GM11168 (cell line): ENCODE results near the gene TGOLN2.
"Not testable (repeated sequence)": the region's sequence is repeated elsewhere in the genome, so short reads cannot be mapped to it uniquely, and the experiment has no call there.

ENCODE experiments used
- in situ Hi-C: fragments of 300-500 bp; cut with MboI; formaldehyde crosslinking; loops from one replicate; pipeline ENCODE4 v1.12.0; 2022; ENCODE audit warnings: low sequenced_read_pairs; ENCODE audit not compliant: unreplicated experiment

TGOLN2 gene

DNA sequence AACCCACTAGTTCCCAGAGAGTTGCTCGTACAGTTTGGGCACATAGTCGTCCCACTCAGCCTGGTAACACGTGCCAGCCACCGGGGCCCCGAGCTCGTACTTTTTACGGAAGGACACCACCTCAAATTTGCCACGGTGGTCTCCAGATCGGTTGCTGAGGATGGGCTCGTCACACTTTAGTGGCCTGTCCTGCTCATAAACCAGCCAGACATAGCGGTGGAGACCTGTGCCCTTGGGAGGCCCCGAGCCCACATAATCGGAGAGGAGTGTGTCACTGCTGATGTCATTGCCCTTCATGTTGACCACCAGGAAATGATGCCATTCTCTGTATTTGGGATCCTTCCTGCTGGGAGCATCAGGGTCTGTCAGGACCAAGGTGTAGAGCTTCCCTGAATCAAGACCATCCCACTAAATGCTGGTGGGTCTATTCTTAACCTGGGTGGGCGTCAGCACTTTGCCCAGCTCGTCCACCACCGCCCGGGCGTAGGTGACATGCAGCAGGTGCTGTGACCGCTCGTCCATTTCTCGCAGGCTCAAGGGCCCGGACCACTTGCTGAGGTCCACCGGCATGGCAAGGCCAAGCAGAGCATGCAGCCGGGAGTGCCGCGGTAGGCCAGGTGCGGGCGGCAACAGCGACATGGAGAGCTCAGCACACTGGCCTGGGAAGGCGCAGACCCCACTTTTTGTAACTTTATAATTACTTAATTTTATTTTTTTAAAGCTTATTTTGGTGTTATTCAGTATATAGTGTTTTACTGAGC lies 13.7 kb upstream of the TGOLN2 start:
- in situ Hi-C loops: no loop called here

DNA sequence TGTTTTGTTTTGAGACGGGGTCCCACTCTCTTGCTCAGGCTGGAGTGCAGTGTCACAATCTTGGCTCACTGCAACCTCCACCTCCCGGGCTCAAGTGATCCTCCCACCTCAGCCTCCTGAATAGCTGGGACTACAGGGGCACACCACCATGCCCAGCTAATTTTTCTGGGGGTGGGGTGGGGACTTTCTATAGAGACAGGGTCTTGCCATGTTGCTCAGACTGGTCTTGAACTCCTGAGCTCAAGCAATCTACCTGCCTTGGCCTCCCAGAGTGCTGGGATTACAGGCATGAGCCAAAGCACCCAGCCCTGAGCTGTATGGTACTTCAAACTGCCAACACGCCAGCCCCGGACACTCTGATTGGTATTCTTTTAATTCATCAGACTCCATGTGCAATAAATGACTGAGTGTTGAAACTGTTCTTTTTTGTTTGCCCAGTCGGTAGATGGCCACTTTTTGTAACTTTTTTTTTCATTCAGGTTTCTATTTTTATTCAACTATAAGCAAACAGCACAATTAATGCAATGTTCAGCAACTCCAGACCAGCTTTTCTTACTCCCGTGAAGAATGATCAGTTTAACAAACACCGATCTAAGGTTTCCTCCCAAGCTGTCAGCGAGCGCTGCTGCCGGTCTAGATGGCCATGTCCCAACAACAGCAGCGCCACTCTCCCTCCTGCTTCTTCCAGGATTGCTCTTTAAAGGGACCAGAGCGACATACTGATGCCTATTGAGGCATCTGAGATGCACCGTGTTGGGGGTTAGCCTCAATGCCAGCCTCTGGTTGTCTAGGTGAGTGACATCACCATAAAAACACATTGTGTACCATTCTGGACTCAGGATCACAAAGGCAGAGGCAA lies 12.5 kb upstream of the TGOLN2 start:
- in situ Hi-C loops: no loop called here

DNA sequence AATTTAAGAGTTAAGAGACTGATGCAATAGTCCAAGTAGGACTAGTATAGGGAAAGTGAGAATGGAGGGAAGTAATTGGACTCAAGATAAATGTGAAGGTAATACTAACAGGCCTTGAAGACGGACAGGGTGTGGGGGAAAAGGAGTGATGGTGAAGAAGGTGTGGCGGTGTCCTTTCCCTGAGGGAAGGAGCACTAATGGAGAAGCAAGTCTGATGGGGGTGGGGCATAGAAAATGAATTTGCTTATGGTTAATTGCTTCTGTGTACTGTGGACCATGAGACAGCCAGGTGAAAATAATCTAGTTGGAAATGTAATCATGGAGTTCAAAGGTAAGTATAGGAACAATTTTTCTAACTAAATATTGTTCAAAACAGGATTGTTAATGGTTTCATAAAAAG lies 7.1 kb upstream of the TGOLN2 start:
- in situ Hi-C loops: no loop called here

DNA sequence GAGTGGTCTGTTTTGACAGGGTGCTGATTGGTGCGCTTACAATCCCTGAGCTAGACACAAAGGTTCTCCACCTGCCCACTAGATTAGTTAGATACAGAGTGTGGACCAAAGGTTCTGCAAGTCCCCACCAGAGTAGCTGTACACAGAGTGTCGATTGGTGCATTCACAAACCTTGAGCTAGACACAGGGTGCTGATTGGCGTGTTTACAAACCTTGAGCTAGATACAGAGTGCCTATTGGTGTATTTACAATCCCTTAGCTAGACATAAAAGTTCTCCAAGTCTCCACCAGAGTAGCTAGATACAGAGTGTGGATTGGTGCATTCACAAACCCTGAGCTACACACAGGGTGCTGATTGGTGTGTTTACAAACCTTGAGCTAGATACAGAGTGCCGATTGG lies 6.1 kb upstream of the TGOLN2 start:
- in situ Hi-C loops: not testable (repeated sequence)

DNA sequence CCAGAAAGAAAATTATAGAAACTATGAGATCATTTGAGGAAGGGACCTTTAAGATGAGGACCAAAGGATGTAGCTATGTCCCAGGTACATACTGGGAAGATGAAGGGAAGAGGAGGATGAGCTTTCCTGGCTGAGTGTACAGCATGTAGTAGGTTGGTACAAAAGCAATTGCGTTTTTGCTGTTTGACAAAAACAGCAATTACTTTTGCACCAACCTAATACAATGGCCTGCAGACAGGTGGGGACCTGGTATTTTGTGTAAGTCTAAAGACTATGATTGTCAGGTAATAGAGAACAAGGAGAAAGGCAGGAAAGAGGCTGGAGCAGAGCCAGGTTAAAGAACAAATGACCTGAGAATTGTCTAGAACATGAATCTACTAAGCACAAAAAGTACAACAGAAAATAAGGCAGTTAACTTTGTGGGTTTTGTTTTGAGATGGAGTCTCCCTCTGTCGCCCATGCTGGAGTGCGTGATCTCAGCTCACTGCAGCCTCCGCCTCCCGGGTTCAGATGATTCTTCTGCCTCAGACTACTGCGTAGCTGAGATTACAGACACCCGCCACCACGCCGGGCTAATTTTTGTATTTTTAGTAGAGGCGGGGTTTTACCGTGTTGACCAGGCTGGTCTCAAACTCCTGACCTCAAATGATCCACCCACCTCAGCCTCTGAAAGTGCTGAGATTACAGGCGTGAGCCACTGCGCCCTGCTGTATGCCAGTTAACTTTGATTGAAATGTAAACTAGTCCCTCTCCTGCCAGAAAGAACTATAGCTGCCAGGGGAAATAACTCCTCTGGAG lies 3.2 kb upstream of the TGOLN2 start:
- in situ Hi-C loops: no loop called here

DNA sequence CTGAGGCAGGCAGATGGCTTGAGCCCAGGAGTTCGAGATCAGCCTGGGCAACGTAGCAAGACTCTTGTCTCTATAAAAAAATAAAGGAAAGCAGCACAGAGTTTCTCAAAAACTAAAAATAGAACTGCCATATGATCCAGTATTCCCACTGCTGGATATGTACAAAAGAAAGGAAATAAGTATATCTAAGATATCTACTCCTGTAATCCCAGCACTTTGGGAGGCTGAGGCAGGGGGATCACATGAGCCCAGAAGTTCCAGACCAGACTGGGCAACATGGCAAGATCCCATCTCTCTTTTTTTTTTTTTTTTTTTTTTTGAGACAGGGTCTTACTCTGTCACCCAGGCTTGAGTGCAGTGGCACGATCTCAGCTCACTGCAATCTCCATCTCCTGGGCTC lies 1.9 kb upstream of the TGOLN2 start:
- in situ Hi-C loops: not testable (repeated sequence)

DNA sequence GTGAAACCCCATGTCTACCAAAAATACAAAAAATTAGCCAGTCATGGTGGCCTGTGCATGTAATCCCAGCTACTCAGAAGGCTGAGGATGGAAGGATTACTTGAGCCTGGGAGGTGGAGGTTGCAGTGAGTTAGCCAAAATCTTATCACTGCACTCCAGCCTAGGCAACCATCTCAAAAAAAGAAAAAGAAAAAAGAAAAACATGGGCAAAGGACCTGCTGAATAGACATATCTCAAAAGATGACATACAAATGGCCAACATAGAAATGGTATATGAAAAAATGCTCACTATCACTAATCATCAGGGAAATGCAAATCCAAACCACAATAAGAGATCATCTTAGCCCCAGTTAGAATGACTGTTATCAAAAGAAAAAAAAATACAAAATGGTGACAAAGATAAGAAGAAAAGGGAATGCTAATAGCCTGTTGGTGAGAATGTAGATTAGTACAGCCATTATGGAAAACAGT lies 1.4 kb upstream of the TGOLN2 start:
- in situ Hi-C loops: no loop called here

DNA sequence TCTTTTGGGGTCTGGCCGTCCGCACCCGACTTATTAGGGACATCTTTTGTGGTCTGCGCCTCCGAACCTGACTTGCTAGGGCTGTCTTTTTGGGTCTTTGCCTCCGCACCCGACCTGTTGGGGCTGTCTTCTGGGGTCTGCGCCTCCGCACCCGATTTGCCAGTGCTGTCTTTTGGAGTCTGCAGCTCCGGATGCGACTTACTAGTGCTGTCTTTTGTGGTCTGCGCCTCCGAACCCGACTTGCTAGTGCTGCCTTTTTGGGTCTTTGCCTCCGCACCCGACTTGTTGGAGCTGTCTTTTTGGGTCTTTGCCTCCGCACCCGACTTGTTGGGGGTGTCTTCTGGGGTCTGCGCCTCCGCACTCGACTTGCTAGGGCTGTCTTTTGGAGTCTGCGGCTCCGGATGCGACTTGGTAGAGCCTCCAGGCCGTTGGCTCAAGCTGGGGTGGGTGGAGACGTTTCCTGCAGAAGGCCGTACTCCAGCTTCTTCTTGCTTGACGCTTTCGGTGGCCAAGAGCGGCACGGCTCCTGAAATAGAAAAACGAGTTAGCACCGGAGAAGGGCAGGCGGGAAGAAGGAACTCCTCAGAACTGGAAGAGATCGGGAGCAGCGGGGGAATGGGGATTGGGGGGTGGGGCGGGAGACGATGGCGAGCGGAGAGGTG lies 498 bp downstream of the TGOLN2 start:
- in situ Hi-C loops: no loop called here

DNA sequence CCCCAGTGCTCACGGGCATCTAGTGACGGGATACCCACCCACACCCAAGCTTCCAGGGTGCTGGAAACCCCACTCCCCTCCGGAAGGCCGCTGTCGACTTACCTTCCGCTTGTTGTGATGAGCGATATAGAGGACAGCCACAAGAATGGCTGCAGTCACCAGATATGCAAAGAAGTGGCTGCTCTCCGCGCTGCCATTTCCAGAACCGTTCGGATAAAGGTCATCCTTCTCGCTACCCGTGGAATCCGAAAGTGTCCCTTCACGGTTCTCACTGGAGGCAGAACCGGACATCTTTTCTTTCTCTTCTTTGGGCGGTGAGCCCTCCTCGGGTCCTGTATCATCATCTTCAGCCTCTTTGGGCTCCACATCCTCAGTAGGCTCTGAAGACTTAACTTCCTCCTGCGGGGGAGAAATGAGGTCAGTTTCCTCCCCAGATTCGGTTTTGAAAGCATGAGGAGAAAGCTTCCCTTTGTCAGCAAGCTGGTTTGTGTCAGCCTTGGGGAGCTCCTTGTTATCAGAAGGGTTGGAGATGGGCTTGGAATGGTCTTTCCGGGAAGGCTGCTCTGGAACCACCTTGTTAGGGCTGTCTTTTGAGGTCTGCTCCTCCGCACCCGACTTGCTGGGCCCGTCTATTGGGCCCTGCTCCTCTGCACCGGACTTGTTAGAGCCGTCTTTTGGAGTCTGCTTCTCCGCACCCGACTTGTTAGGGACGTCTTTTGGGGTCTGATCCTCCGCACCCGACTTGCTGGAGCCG lies 1.2 kb downstream of the TGOLN2 start:
- in situ Hi-C loops: no loop called here

DNA sequence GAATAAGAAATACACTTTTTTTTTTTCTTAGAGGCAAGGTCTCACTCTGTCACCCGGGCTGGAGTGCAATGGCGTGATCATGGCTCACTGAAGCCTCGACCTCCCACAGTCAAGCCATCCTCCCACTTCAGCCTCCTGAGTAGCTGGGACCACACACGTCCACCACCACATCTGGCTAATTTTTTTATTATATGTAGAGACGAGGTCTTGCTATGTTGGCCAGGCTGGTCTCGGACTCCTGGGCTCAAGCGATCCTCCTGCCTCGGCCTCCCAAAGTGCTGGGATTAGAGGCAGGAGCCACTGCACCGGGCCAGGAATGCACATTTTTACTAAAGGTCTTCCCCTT lies 2.4 kb downstream of the TGOLN2 start:
- in situ Hi-C loops: no loop called here

DNA sequence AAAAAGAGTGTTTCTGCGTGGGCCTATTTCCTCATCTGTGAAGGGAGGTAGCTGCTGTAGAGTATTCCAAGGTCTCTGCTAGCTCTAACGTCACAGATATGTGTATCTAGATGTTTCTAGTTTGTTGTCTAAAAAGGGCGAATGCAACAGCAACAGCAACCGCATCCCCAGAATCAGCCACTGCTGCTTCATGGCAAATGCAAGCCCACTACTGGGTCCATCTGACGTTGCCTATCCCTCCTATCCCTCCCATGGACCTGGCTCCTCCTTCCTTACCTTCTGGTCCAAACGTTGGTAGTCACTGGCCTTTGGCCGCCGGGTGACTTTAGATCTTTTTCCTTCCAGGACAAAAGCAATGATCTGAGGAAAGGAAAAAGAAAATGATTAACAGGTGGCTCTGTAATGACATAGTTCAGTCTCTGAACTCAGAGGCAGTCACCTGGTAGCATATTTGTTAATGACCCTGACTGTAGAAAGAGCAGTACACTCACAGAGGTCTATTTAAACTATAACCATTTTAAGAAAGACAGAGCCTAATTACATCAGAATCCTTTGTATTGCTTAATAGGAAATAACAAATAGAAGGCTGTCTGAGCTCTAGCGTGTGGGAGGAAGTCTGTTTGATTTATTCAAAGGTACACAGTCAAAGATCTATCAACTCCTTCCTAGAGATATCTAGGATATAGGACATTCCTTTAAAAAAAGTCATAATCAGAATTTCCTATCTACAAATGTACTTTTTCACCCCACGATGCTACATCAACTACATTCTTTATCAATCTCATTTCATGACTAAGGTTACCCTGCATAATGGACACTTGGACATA lies 2.9 kb downstream of the TGOLN2 start:
- in situ Hi-C loops: no loop called here

DNA sequence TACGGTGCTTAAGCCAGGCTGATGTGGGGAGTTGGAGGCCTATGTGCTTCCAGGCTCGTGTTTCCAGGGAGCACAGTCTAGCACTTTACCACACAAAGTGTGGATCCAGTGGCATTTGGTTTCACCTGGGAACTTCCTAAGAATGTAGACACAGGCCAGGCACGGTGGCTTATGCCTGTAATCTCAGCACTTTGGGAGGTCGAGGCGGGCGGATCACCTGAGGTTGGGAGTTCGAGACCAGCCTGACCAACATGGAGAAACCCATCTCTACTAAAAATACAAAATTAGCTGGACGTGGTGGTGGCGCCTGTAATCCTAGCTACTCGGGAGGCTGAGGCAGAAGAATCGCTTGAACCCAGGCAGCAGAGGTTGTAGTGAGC lies 3.8 kb downstream of the TGOLN2 start:
- in situ Hi-C loops: not testable (repeated sequence)

DNA sequence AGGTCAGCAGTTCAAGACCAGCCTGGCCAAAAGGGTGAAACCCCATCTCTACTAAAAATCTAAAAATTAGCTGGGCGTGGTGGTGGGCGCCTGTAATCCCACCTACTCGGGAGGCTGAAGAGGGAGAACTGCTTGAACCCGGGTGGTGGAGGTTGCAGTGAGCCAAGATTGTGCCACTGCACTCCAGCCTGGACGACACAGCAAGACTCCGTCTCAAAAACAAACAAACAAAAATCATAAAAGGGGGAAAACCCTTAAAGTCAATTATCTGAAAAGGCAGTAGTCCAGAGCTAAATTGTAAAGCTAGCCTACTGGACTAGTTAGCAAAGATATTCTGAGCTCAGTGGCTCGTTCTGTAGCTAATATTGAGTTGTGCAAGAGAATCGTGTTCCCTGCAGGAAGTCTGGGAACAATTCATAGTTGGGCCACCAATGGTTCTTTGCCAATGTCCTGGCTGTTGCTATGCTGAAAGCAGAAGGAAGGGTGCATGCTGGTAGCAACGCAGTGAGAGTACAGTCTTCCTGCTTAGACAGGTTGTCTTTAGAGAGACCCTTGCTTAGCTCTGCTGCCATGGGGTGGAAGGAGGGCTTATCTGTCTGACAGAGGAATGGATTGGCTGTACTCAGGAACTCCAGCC lies 4.3 kb downstream of the TGOLN2 start:
- in situ Hi-C loops: no loop called here

DNA sequence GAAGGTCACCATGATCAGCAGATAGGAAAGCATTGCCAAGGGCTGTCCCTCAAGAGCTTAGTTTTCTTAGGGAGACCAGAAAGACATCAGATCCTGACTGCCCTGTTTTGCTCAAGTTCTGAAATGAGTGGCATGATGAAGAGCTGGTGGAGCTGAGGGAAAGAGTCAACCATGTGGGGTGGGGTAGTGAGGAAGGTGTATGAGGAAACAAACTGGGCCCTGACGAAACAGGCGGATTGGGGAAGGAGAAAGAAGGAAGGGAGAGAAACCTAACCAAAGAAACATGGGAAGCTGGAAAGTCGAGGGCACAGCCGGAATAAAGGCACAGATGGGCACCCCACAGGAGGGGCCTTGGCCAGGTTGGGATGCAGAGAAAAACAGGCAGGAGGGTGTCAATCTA lies 8.0 kb downstream of the TGOLN2 start:
- in situ Hi-C loops: no loop called here

DNA sequence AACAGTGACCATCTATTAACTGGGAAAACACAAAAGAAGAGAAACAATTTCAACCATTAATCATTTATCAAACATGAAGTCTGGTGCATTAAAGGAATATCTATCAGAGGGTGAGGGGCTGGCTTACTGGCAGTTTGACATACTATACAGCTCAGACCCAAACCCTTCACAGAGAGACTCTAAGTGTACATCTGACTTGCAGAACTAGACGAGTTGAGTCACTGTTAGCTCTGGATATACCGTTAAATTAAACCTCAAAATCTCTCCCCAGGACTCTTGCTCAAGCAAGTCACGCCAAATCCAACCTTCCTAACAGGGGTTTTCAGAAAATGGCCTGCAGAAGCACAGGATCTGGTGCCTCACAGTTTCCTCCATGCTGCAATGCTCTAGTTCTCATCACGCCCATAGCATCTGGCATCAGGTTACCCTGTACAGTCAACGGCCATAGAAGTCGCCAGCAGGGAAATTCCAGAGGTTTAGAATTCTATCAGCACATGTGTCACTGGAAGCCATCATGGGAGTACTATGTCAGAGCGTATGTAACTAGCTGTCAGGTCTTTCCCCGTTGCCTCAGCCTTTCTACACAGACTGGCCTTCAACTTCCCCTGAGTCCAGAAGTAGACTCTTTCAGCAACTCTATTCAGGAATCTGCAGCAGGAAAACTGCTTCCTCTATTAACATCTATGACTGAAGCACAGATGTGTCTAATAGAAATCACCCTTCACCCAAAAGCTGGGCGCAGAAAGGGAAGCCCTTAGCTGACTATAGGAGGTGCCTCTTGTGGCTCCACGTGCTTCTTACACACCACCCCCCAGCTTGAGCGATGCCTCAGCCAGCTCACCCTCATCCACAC lies 9.3 kb downstream of the TGOLN2 start:
- in situ Hi-C loops: no loop called here

DNA sequence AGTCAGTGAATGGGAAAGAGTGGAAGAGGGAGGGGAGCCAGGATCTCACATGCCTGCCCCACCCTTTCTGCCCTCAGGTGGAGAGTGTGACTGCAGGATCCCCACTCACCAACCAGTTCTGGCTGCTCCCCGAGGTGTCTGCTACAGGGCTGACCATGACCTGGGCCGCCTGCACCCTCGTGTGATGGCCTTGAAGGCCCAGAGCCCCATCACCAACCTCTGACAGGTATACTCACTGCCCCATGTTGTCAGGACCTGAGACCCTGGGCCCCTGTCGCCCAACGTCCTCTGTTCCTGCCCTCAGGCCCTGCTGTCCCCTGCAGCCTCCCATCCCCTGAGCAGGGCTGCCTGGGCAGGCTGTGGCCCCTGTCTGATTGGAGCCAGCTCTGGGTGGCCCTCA lies 11.9 kb downstream of the TGOLN2 start:
- in situ Hi-C loops: not testable (repeated sequence)

DNA sequence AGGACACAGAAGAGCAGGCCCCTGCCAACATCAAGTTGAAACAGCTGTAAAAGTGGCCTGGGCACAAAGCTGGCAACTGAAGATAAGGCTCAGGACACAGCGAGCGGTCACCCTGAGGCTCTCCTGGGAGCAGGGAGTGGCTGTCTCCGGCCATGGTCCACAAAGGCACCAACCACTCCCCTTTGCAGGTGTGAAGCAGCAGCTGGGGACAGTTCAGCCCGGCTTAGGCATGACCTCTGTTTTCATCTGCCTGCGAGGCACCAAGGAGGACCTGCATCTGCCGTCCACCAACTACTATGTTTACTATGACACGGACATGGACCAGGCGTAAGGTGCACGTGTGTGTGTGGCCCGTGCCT lies 12.9 kb downstream of the TGOLN2 start:
- in situ Hi-C loops: no loop called here

DNA sequence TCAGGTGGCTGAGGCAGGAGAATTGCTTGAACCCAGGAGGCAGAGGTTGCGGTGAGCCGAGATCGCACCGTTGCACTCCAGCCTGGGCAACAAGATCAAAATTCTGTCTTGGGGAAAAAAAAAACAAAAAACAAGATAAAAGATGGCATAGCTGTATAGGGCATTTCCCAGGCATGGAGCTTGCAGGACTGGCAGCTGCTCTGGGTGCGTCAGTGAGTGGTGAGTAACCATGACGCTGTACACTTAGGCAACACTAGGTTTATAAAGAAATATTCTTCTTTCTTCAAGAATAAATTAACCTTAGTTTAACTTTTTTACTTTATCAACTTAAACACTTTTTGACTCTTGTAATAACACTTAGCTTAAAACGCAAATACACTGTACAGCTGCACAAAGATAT lies 15.4 kb downstream of the TGOLN2 start:
- in situ Hi-C loops: no loop called here
